Central memory CD8-positive, alpha-beta T cell (primary cell): ENCODE data around the gene CASP5.
"Not testable (repeated sequence)": the region's sequence is repeated elsewhere in the genome, so short reads cannot be mapped to it uniquely, and the experiment has no call there.

Experiments
- ATAC-seq: fragments of 150-1000 bp; cut with Tn5 transposase; replicated peaks from 2 replicates; pipeline ENCODE4 v1.10.0; 2022; ENCODE audit warnings: mild to moderate bottlenecking, moderate FRiP score, moderate number of reproducible peaks; ENCODE audit not compliant: poor library complexity, severe bottlenecking; ENCODE audit errors: extremely low read depth
- DNase-seq, 2 donors: peaks; one replicate each; pipeline ENCODE4 v3.0.0; 2021; ENCODE audit warnings: low spot score in 2 of 2
- H3K27ac Mint-ChIP-seq: one replicate; pipeline ENCODE4 v1.8.0; 2022; ENCODE audit warnings: low read depth, mild to moderate bottlenecking, moderate library complexity, mixed read lengths
- H3K27me3 Mint-ChIP-seq: one replicate; pipeline ENCODE4 v1.8.0; 2022; ENCODE audit warnings: mixed read lengths
- H3K36me3 Mint-ChIP-seq: one replicate; pipeline ENCODE4 v1.8.0; 2022; ENCODE audit warnings: mild to moderate bottlenecking, moderate library complexity, mixed read lengths; ENCODE audit not compliant: insufficient read depth
- H3K4me1 Mint-ChIP-seq: one replicate; pipeline ENCODE4 v1.8.0; 2022; ENCODE audit warnings: mixed read lengths
- H3K4me3 Mint-ChIP-seq: one replicate; pipeline ENCODE4 v1.8.0; 2022; ENCODE audit warnings: mild to moderate bottlenecking, moderate library complexity, mixed read lengths
- H3K9me3 Mint-ChIP-seq: one replicate; pipeline ENCODE4 v1.8.0; 2022; ENCODE audit warnings: mixed read lengths

The CASP5 gene

DNA sequence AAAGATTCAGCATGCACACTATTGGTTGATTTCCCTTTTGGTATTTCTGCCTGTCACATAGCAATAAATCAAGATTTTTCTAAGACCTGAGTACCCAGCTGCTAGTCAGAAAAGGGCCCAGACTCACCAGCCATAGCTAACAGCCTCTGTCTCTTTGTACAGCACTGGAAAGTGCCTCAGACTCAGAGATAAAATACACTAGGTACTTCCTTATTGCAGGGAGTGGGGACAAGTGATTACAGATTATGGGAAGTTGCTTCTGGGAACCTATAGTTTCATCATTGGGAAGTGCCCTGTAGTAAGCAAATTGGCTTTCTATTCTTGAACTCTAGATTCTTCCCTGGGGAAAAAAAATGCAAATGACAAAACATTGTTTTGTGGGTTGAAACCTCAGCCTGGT is at the start of gene CASP5:
CASP5 (minus strand) TSS at position 166 of the 400 bp plus-strand sequence; CDS start at position 134, 32 bp downstream.
- Mint-ChIP-seq H3K36me3 (peaks cover 32% of the 10 kb centered on the region), H3K27me3 (no peaks in the 10 kb centered on the region), H3K9me3 (no peaks in the 10 kb centered on the region), H3K4me3 (no peak within 1 kb of the TSS), H3K27ac (no peak within 1 kb of the TSS), H3K4me1 (peaks cover 15% of the 10 kb centered on the region)
- ATAC-seq, result no peak
- DNase-seq, result no peak

DNA sequence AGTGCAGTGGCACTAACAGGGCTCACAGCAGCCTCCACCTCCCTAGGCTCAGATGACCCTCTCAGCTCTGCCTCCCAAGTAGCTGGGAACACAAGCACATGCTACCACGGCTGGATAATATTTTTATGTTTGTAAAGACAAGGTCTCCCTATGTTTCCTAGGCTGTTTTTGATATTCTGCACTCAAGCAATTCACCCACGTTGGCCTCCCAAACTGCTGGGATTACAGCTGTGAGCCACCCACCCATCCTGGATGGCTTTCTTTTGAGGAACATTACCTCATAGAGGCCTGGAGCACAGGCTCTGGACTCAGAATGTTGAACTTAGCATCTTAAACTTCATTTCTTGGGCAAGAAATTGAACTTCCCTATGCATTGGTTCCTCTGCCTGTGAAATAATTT is 49.1 kb upstream of the CASP5 start:
- not testable (repeated sequence) for H3K9me3 Mint-ChIP-seq

DNA sequence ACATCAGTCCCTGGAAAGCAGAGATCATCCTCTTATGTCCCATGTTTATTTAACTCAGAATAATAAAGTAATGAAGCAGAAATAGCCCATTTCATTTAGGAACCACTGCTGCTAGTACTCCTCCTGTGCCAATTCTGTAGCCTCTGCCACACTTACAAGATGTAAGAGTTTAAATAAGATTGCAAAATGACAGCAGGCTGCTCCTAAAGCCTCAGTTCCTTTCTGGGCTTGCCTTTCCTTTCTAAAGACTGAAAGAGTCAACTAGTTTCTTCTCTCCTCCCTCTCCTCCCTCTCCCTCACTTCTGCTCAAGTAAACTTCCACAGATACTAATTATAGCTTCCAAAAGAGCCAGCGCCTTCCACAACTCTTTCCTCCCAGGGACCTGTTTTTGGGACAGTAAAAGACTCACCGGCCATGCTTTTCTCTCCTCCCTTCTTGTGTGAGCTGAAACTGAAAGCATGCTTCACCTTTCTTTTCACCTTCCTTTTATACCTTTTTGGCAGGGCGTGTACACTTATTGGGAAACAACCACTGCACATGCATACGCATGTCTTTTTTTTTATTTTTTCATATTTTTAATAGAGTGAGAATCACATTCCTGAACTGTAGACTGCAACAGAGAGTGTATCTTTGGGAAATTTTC is 48.2 kb upstream of the CASP5 start:
- ATAC-seq (no peak), DNase-seq (no peak)
- H3K27ac Mint-ChIP-seq, result peak overlapping the region; percentile 56
- H3K4me1 Mint-ChIP-seq, result peaks cover 16% of the 10 kb centered on the region
- no peaks in the 10 kb centered on the region for H3K9me3 Mint-ChIP-seq
- no peaks in the 10 kb centered on the region for H3K36me3 Mint-ChIP-seq
- no peaks in the 10 kb centered on the region for H3K27me3 Mint-ChIP-seq
- peak overlapping the region; percentile 74 for H3K4me3 Mint-ChIP-seq

More for the DNA sequence above, 49.1 kb upstream of the CASP5 start:
- H3K4me1 Mint-ChIP-seq, result peaks cover 16% of the 10 kb centered on the region
- not testable (repeated sequence) for DNase-seq, ATAC-seq, H3K27me3 Mint-ChIP-seq, H3K27ac Mint-ChIP-seq, H3K4me3 Mint-ChIP-seq, H3K36me3 Mint-ChIP-seq

DNA sequence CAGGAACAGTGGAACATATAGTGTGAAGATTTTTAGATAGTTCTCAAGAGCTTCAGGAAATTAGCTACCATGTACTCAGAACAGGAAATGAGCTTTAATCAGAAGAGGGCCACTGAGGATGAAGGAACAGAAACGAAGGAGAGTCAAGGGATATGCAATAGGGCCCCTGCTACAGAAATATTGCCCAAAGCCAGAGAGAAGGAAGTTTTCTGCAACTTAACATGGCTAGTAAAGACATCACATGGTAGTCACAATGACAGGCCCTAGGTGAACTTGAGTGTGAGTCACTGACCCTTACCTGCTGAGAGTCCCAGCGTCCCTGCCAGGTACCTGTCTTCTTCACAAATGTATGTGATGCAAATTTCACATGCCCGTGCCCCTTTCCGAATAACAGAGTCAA is 47.3 kb upstream of the CASP5 start:
- Mint-ChIP-seq H3K4me3 (peak overlapping the region; percentile 74), H3K27me3 (no peaks in the 10 kb centered on the region), H3K4me1 (peaks cover 16% of the 10 kb centered on the region), H3K36me3 (no peaks in the 10 kb centered on the region), H3K27ac (no peak overlapping the region), H3K9me3 (no peaks in the 10 kb centered on the region)
- ATAC-seq (no peak), DNase-seq (no peak)

DNA sequence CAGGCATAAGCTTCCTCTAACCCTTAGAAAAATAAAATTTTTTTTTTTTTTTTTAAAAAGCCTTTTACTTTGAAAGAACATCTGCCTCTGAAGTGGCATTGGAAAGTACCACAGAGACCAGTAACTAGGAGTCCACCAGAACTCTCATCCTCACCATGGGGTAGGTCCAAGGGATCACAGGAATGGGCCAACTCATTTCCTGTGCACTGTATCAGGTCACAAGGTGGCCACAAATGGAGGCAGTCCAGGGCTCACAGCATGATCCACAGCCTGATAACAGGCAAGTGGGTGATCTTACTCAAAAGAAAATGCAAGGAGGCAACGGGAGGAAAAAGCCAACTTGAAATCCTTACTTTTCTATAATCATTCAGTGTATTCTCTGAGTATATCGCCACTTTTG is 46.8 kb upstream of the CASP5 start:
- not testable (repeated sequence) for H3K36me3 Mint-ChIP-seq, H3K4me3 Mint-ChIP-seq, DNase-seq, H3K27me3 Mint-ChIP-seq, H3K9me3 Mint-ChIP-seq, H3K27ac Mint-ChIP-seq
- ATAC-seq, result peak; percentile 32
- H3K4me1 Mint-ChIP-seq, result peaks cover 16% of the 10 kb centered on the region

DNA sequence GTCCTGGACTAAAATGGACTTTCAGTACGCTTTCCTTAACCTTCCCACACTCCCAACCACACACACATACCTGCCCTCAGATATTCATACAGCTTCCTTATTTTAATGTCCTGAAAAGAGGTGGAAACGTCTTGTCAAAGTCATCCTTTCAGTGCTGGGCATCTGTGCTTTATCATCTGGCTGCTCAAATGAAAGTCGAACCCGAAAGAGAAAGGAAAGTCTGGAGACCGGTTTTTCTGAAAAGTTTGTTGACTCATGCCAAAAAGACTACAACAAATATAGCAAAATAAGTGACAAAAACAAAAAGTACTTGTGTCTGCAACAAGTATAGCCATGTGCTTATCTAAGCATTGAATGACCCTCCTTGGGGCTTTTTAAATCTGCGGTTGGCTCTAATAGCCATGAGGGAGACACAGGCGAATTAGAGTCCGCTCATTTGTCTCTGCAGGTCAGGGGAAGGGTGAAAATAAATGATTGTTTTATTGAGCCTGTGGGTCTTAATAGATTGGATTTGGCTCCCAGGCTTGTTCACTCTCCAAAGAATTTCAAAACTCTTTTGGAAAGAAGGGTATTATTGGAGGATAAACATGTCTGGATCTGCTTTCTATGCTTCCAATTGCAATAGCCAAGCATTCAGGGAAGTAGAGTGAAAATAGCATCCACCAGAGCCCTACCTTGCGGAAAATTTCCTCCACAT is 40.4 kb upstream of the CASP5 start:
- not testable (repeated sequence) for H3K27me3 Mint-ChIP-seq, H3K36me3 Mint-ChIP-seq, H3K4me1 Mint-ChIP-seq, DNase-seq, H3K4me3 Mint-ChIP-seq, ATAC-seq, H3K9me3 Mint-ChIP-seq, H3K27ac Mint-ChIP-seq

DNA sequence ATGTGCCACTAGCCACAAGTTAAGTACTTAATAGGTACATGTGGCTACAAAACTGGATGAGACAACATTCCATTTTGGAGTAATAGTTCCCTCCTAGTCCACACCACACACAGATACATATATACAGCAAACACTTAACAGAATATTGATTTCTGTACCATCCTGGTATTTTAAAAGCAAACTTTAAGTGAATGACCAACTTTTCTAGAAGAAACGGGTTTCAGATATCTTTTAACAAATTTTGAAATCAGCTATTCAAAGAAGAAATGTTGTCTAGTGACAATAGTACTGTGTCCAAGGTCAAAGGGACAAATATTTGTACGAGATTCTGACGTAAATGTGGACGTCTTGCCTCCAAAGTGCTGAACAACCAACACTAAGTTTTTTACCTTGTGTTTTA is 34.5 kb upstream of the CASP5 start:
- no peak overlapping the region for H3K4me3 Mint-ChIP-seq
- H3K27ac Mint-ChIP-seq, result no peak overlapping the region
- H3K4me1 Mint-ChIP-seq, result no peaks in the 10 kb centered on the region
- H3K9me3 Mint-ChIP-seq, result no peaks in the 10 kb centered on the region
- DNase-seq (no peak), ATAC-seq (no peak)
- H3K27me3 Mint-ChIP-seq, result no peaks in the 10 kb centered on the region
- peaks cover 3% of the 10 kb centered on the region for H3K36me3 Mint-ChIP-seq

DNA sequence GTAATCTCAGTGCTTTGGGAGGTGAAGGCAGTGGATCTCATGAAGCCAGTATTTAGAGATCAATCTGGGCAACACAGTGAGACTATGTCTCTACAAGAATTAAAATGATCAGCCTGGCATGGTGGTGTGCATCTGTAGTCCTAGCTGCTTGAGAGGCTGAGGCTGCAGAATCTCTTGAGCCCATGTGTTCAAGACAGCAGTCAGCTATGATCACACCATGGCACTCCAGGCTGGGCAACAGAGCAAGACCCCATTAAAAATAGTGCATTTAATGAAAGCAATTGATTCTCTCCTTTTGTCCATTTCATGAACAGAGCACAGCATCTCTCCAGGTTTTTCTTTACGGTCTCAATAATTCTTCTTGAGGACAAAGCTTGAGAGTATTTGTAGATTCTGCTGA is 33.5 kb upstream of the CASP5 start:
- Mint-ChIP-seq H3K4me3 (no peak overlapping the region), H3K4me1 (no peaks in the 10 kb centered on the region), H3K27me3 (no peaks in the 10 kb centered on the region), H3K36me3 (peaks cover under 1% of the 10 kb centered on the region), H3K27ac (no peak overlapping the region), H3K9me3 (no peaks in the 10 kb centered on the region)
- DNase-seq (no peak), ATAC-seq (no peak)

DNA sequence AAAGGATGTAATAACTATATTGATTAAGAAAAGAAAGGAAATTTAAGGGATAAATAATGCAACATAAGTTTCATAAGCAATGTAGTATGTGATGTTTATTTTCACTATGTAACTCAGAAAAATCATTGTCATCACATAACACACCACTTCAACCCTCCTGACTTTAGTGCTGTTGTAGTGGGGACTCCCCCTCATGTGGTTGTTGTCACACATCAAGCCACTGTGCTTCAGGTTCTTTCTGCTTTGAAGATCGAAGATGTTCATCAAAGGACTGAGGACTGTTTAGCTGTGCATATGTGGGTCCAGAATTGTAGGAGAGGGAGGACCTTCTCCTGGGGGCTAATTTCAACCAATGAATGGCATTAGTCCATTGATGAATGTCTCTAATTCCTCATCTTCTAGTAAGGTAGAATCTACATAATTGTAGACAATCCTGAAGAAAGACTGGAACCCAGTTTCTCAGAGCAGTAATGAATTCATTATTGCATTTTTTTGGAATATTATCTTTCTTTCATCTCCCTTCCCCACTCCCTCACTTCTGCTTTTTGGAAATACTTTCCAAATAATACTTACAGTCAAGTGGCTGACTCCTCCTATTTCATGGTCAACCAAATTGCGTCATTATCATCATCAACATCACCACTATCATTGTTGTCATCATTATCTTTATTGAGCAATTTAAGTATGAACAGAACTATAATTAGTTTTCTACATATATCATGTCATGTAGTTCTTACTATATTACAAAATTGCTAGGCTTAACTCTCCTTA is 31.9 kb upstream of the CASP5 start:
- Mint-ChIP-seq H3K4me1 (no peaks in the 10 kb centered on the region), H3K27me3 (no peaks in the 10 kb centered on the region), H3K9me3 (no peaks in the 10 kb centered on the region), H3K36me3 (no peaks in the 10 kb centered on the region), H3K4me3 (no peak overlapping the region), H3K27ac (no peak overlapping the region)
- ATAC-seq (no peak), DNase-seq (no peak)

DNA sequence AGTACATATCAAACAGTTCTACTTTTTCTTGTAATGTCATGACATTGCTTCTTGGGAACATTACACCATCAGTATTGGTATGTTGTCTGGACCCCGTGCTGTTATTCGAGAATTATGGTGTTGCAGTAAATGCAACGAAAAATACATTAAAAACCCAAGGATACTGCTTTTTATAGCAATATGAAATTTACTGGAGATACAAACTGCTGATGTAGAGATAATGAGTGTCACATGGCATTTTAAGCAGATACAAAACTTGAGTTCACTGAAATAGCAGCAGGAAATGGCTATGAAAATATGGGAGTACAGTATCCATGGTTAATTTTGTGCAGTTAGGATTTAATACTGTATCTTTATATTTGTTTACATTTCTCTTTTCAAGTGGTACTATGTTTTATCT is 29.5 kb upstream of the CASP5 start:
- Mint-ChIP-seq H3K27me3 (no peaks in the 10 kb centered on the region), H3K36me3 (no peaks in the 10 kb centered on the region), H3K4me1 (no peaks in the 10 kb centered on the region), H3K9me3 (no peaks in the 10 kb centered on the region), H3K27ac (no peak overlapping the region), H3K4me3 (no peak overlapping the region)
- ATAC-seq, result no peak
- DNase-seq, result no peak

DNA sequence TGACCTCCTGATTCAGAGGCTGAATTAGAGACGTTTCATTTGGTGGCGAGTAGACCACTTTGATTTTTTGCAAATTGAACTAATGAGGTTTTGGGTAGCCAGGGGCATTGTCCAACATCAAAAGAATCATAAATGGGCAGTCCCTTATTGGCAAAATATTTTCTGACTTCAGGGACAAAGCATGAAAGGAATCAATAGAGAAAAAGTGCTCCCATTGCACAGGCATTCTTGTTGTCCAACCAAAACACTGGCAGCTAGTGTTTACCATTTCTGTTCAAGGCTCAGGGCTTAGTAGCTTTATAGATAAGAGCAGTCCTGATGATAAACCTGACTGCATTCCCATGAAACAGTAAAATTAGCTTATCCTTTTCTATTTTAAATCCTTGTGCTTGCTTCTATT is 28.6 kb upstream of the CASP5 start:
- H3K9me3 Mint-ChIP-seq, result no peaks in the 10 kb centered on the region
- no peak overlapping the region for H3K4me3 Mint-ChIP-seq
- H3K4me1 Mint-ChIP-seq, result no peaks in the 10 kb centered on the region
- DNase-seq, result no peak
- ATAC-seq, result no peak
- H3K27me3 Mint-ChIP-seq, result no peaks in the 10 kb centered on the region
- no peaks in the 10 kb centered on the region for H3K36me3 Mint-ChIP-seq
- H3K27ac Mint-ChIP-seq, result no peak overlapping the region

DNA sequence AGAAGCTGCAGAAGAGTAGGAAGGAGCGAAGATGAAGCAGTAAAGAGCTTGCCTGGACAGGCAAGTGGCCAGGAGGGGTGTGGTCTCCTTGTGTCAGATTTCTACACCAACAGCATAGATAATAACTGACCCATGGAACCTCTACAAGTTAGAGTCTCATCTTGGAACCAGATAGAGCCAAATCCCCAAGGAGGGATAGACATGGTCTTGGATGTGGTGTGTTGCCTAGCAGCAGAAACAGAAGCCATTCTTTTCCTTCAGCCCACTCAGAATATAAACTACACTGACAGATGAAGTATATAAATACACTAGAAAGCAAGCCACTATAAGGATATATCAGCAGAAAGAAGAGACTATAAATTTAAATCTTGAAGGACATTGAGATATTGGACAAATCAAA is 26.5 kb upstream of the CASP5 start:
- H3K27me3 Mint-ChIP-seq, result no peaks in the 10 kb centered on the region
- ATAC-seq, result no peak
- peaks cover 15% of the 10 kb centered on the region for H3K4me1 Mint-ChIP-seq
- DNase-seq, result no peak
- H3K27ac Mint-ChIP-seq, result no peak overlapping the region
- H3K9me3 Mint-ChIP-seq, result no peaks in the 10 kb centered on the region
- H3K36me3 Mint-ChIP-seq, result no peaks in the 10 kb centered on the region
- H3K4me3 Mint-ChIP-seq, result no peak overlapping the region
